Limb (tissue), 2 donors: Measurements from ENCODE around the gene TXLNG.
"Not testable (repeated sequence)": the region's sequence is repeated elsewhere in the genome, so short reads cannot be mapped to it uniquely, and the experiment has no call there.

Source experiments
- DNase-seq, 2 donors: peaks; one replicate each; pipeline ENCODE4 v3.0.0-alpha.2; 2016; ENCODE audit errors: extremely low spot score in 2 of 2

TXLNG gene

GRCh38 chrX:16786139-16786790 lies at the start of gene TXLNG:
TSS of gene TXLNG (plus strand) at chrX:16786466. CDS start at chrX:16786488, 22 bp downstream.
- peak; percentile 95 for DNase-seq

GRCh38 chrX:16737024-16737423 lies 49.2 kb upstream of the TXLNG start:
- no peak for DNase-seq

GRCh38 chrX:16739574-16739973 lies 46.7 kb upstream of the TXLNG start:
- DNase-seq: no peak

- no peak for DNase-seq
Observed at GRCh38 chrX:16743604-16744325, 42.5 kb upstream of the TXLNG start.

GRCh38 chrX:16745102-16745501 lies 41.2 kb upstream of the TXLNG start:
- no peak for DNase-seq

- DNase-seq: no peak
Observed at GRCh38 chrX:16745659-16746058, 40.6 kb upstream of the TXLNG start.

- DNase-seq: no peak
Observed at GRCh38 chrX:16748425-16748824, 37.8 kb upstream of the TXLNG start.

GRCh38 chrX:16750136-16750535 lies 36.1 kb upstream of the TXLNG start:
- DNase-seq: no peak

- DNase-seq: no peak
Observed at GRCh38 chrX:16754019-16754418, 32.2 kb upstream of the TXLNG start.

- no peak for DNase-seq
Observed at GRCh38 chrX:16756724-16757123, 29.5 kb upstream of the TXLNG start.

GRCh38 chrX:16761500-16761899 lies 24.8 kb upstream of the TXLNG start:
- DNase-seq: not testable (repeated sequence)

- DNase-seq: no peak
Observed at GRCh38 chrX:16762579-16762978, 23.7 kb upstream of the TXLNG start.

GRCh38 chrX:16765594-16765993 lies 20.7 kb upstream of the TXLNG start:
- no peak for DNase-seq

GRCh38 chrX:16770970-16771482 lies 15.2 kb upstream of the TXLNG start:
- DNase-seq: no peak

GRCh38 chrX:16771483-16772398 lies 14.5 kb upstream of the TXLNG start:
- no peak for DNase-seq

GRCh38 chrX:16772460-16772859 lies 13.8 kb upstream of the TXLNG start:
- no peak for DNase-seq

- no peak for DNase-seq
Observed at GRCh38 chrX:16774746-16775145, 11.5 kb upstream of the TXLNG start.

- no peak for DNase-seq
Observed at GRCh38 chrX:16778545-16778944, 7.7 kb upstream of the TXLNG start.

- no peak for DNase-seq
Observed at GRCh38 chrX:16778993-16779392, 7.3 kb upstream of the TXLNG start.

- DNase-seq: not testable (repeated sequence)
Observed at GRCh38 chrX:16779815-16780214, 6.5 kb upstream of the TXLNG start.

GRCh38 chrX:16783452-16783851 lies 2.8 kb upstream of the TXLNG start:
- DNase-seq: no peak

GRCh38 chrX:16784440-16784839 lies 1.8 kb upstream of the TXLNG start:
- not testable (repeated sequence) for DNase-seq
